GM23338 (cell line): ENCODE measurements around the gene CEBPG. TPM values are rescaled to one million over a fixed set of nuclear protein-coding genes. Genes with fewer than 3 reads are reported as not detected.

Source experiments
- ATAC-seq: fragments of 200-7000 bp; cut with Tn5 transposase; 3 replicates; pipeline ENCODE4 v1.9.1; 2020
- DNase-seq: peaks from one replicate; pipeline ENCODE4 v3.0.0-alpha.2; 2015; ENCODE audit warnings: low spot score
- H2AFZ ChIP-seq: fragments of 200-600 bp; sonication (generic); 2 replicates; pipeline ENCODE4 v1.8.0; 2016; ENCODE audit warnings: antibody characterized with exemption, mild to moderate bottlenecking, moderate library complexity
- H3F3A ChIP-seq: fragments of 200-600 bp; sonication (generic); replicated peaks from 2 replicates; pipeline ENCODE4 v1.8.0; 2017; ENCODE audit warnings: antibody characterized with exemption, mixed run types, low read depth
- H3K27ac ChIP-seq: fragments of 200-600 bp; sonication (generic); 2 replicates; pipeline ENCODE4 v1.6.1; 2016; ENCODE audit warnings: low read depth
- H3K27me3 ChIP-seq: fragments of 200-600 bp; sonication (generic); 2 replicates; pipeline ENCODE4 v1.8.0; 2016; ENCODE audit warnings: mild to moderate bottlenecking, mixed run types, moderate library complexity; ENCODE audit not compliant: insufficient read depth
- H3K36me3 ChIP-seq: fragments of 200-600 bp; sonication (generic); 2 replicates; pipeline ENCODE4 v1.8.0; 2016; ENCODE audit warnings: mild to moderate bottlenecking; ENCODE audit not compliant: insufficient read depth
- H3K4me1 ChIP-seq: fragments of 200-600 bp; sonication (generic); 2 replicates; pipeline ENCODE4 v1.8.0; 2016; ENCODE audit warnings: mild to moderate bottlenecking, moderate library complexity; ENCODE audit not compliant: insufficient read depth
- H3K4me2 ChIP-seq: fragments of 200-600 bp; sonication (generic); 2 replicates; pipeline ENCODE4 v1.7.1; 2017; ENCODE audit warnings: mixed run types
- H3K4me3 ChIP-seq: fragments of 200-600 bp; sonication (generic); 2 replicates; pipeline ENCODE4 v1.6.1; 2016; ENCODE audit warnings: mixed run types
- H3K79me2 ChIP-seq: fragments of 200-600 bp; sonication (generic); replicated peaks from 2 replicates; pipeline ENCODE4 v1.8.0; 2017; ENCODE audit warnings: mild to moderate bottlenecking; ENCODE audit not compliant: insufficient read depth
- H3K9me2 ChIP-seq: fragments of 200-600 bp; sonication (generic); 2 replicates; pipeline ENCODE4 v1.8.0; 2017; ENCODE audit not compliant: insufficient read depth
- H4K20me1 ChIP-seq: fragments of 200-600 bp; sonication (generic); replicated peaks from 2 replicates; pipeline ENCODE4 v1.8.0; 2017; ENCODE audit warnings: mild to moderate bottlenecking; ENCODE audit not compliant: insufficient read depth
- H3K27ac Mint-ChIP-seq: 2 replicates; pipeline ENCODE4 v1.8.0; 2020; ENCODE audit warnings: inconsistent platforms, mild to moderate bottlenecking, moderate library complexity, mixed read lengths
- H3K27me3 Mint-ChIP-seq: 3 replicates; pipeline ENCODE4 v1.8.0; 2022; ENCODE audit warnings: low read depth, mild to moderate bottlenecking, moderate library complexity, mixed read lengths, inconsistent platforms; ENCODE audit not compliant: insufficient read depth, poor library complexity
- H3K36me3 Mint-ChIP-seq: 3 replicates; pipeline ENCODE4 v1.8.0; 2021; ENCODE audit warnings: low read depth, mild to moderate bottlenecking, inconsistent platforms, moderate library complexity, mixed read lengths
- H3K4me1 Mint-ChIP-seq: 3 replicates; pipeline ENCODE4 v1.8.0; 2020; ENCODE audit warnings: mild to moderate bottlenecking, inconsistent platforms, mixed read lengths
- H3K4me3 Mint-ChIP-seq: 3 replicates; pipeline ENCODE4 v1.8.0; 2021; ENCODE audit warnings: moderate library complexity, mild to moderate bottlenecking, inconsistent platforms, mixed read lengths
- H3K9me3 Mint-ChIP-seq: 3 replicates; pipeline ENCODE4 v1.8.0; 2020; ENCODE audit warnings: moderate library complexity, mild to moderate bottlenecking, inconsistent platforms, mixed read lengths
- EZH2 ChIP-seq: fragments of 200-600 bp; sonication (generic); IDR thresholded peaks from one replicate; pipeline ENCODE4 v1.8.0; 2017; ENCODE audit warnings: antibody characterized with exemption, mild to moderate bottlenecking, low read depth; ENCODE audit not compliant: unreplicated experiment
- EZH2phosphoT487 ChIP-seq: fragments of 200-600 bp; sonication (generic); IDR thresholded peaks from one replicate; pipeline ENCODE4 v1.8.1; 2018; ENCODE audit warnings: antibody characterized with exemption; ENCODE audit not compliant: unreplicated experiment
- NANOG ChIP-seq: IDR thresholded peaks from 2 replicates; pipeline ENCODE4 v1.6.1; 2016; ENCODE audit warnings: antibody characterized with exemption, borderline replicate concordance
- POLR2AphosphoS5 ChIP-seq: IDR thresholded peaks from 2 replicates; pipeline ENCODE4 v1.6.1; 2016; ENCODE audit warnings: antibody characterized with exemption, low read depth
- STAT1 ChIP-seq: IDR thresholded peaks from one replicate; pipeline ENCODE4 v1.6.1; 2016; ENCODE audit warnings: antibody characterized with exemption; ENCODE audit not compliant: unreplicated experiment
- ZNF114 ChIP-seq: fragments of 250-450 bp; sonication (Bioruptor Pico); IDR thresholded peaks from 2 replicates; pipeline ENCODE4 v1.5.0; 2020; ENCODE audit warnings: mild to moderate bottlenecking, moderate library complexity
- ZNF331 ChIP-seq: fragments of 250-450 bp; sonication (Bioruptor Pico); IDR thresholded peaks from 2 replicates; pipeline ENCODE4 v1.5.0; 2020; ENCODE audit warnings: low read depth, mild to moderate bottlenecking, moderate library complexity
- polyA plus RNA-seq: library from polyadenylated mRNA; unstranded; fragments of >200 nt; fragmentation: Nextera tagmentation; extraction: Ambion mirVana; gene quantifications from 2 replicates; pipeline ENCODE4 v1.2.1, GENCODE V29; 2016
- total RNA-seq: library from RNA; depleted of rRNA; stranded (reverse); fragments of >200 nt; shearing (Covaris generic); gene quantifications from 2 replicates; pipeline ENCODE4 v1.2.3, GENCODE V29; 2014
- TF ChIP-seq, protein P1 (sequence below), 2 experiments: fragments of 200-600 bp in 1 of 2; sonication (generic) in 1 of 2; conservative IDR thresholded peaks; 2 replicates each; pipeline versions ENCODE4 v1.5.1 to v1.6.1; 2016 to 2017; ENCODE audit warnings: antibody characterized with exemption in 2 of 2, low read depth in 2 of 2, mild to moderate bottlenecking in 2 of 2, moderate library complexity in 1 of 2
- TF ChIP-seq, protein P2 (sequence below): IDR thresholded peaks from 2 replicates; pipeline ENCODE4 v1.6.1; 2016; ENCODE audit warnings: antibody characterized with exemption
- TF ChIP-seq, protein P3 (sequence below): fragments of 250-450 bp; sonication (Bioruptor Pico); IDR thresholded peaks from 2 replicates; pipeline ENCODE4 v1.5.0; 2020; ENCODE audit warnings: mild to moderate bottlenecking, moderate library complexity
- TF ChIP-seq, protein P4 (sequence below): IDR thresholded peaks from one replicate; pipeline ENCODE4 v1.6.1; 2018; ENCODE audit warnings: antibody characterized with exemption; ENCODE audit not compliant: unreplicated experiment

Gene CEBPG
- total and polyA plus RNA-seq, 2 experiments from 2014 or later = 25.9 to 50.2 TPM

DNA sequence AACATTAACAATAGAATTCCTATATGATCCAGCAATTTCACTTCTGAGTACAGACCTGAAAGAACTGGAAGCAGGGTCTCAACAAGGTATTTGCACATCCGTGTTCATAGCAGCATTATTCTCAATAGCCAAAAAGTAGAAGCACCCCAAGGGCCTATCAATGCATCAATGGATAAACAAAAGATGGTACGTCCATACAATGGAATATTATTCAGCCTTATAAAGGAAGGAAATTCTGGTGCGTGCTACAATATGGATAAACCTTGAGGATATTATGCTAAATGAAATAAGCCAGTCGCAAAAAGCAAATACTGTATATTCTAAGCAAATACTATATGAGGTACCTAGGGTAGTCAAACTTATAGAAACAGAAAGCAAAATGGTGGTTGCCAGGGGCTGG, 40.4 kb upstream of the CEBPG start (continued):
- no peak for TF ChIP-seq EZH2
- no peak for TF ChIP-seq ZNF114 (CRISPR knock-in tag)
- no peak for TF ChIP-seq STAT1
- TF ChIP-seq EZH2phosphoT487 = no peak

DNA sequence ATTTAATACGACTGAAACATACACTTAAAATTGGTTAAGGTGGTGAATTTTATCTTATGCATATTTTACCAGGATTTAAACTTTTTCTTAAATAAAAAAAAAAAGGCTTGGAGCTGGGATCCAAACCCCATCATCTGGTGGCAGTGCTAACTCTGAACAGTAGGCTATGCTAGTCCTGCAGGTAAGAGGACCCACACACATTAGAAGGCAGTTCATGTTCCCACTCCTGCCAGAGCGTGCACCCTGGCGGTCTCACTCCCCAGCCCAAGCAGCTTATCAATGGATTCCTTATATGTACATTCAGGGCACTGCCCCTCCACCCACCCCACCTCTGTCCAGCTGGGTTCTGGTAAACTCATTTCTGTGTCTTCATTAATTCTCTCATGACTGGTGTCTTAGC, 39.9 kb upstream of the CEBPG start:
- H3K36me3 Mint-ChIP-seq = no peaks in the 10 kb centered on the region
- Histone ChIP-seq H2AFZ (no peak overlapping the region), H3K4me2 (no peak overlapping the region), H3K4me3 (no peak overlapping the region), H3K27ac (no peak overlapping the region), H3K4me1 (no peaks in the 10 kb centered on the region), H4K20me1 (no peaks in the 10 kb centered on the region), H3K9me2 (no peaks in the 10 kb centered on the region), H3K36me3 (no peaks in the 10 kb centered on the region), H3F3A (no peaks in the 10 kb centered on the region), H3K79me2 (no peaks in the 10 kb centered on the region), H3K27me3 (no peaks in the 10 kb centered on the region)
- H3K4me1 Mint-ChIP-seq = peaks cover 5% of the 10 kb centered on the region; the same call in 2 of the 3 replicates
- ATAC-seq = no peak
- H3K4me3 Mint-ChIP-seq = no peak overlapping the region
- H3K27ac Mint-ChIP-seq = no peak overlapping the region
- no peak for DNase-seq
- H3K9me3 Mint-ChIP-seq = no peaks in the 10 kb centered on the region; the same call in 2 of the 3 replicates
- TF ChIP-seq STAT1 (no peak), ZNF114 (CRISPR knock-in tag) (no peak), POLR2AphosphoS5 (no peak), EZH2phosphoT487 (no peak), NANOG (no peak), EZH2 (no peak), ZNF331 (CRISPR knock-in tag) (no peak)
- TF ChIP-seq, protein P1, sequence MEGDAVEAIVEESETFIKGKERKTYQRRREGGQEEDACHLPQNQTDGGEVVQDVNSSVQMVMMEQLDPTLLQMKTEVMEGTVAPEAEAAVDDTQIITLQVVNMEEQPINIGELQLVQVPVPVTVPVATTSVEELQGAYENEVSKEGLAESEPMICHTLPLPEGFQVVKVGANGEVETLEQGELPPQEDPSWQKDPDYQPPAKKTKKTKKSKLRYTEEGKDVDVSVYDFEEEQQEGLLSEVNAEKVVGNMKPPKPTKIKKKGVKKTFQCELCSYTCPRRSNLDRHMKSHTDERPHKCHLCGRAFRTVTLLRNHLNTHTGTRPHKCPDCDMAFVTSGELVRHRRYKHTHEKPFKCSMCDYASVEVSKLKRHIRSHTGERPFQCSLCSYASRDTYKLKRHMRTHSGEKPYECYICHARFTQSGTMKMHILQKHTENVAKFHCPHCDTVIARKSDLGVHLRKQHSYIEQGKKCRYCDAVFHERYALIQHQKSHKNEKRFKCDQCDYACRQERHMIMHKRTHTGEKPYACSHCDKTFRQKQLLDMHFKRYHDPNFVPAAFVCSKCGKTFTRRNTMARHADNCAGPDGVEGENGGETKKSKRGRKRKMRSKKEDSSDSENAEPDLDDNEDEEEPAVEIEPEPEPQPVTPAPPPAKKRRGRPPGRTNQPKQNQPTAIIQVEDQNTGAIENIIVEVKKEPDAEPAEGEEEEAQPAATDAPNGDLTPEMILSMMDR (conservative IDR thresholded peaks at IDR 0.05; ENCODE audit: low read depth in 2 of 2) = no peak
- TF ChIP-seq, protein P2, sequence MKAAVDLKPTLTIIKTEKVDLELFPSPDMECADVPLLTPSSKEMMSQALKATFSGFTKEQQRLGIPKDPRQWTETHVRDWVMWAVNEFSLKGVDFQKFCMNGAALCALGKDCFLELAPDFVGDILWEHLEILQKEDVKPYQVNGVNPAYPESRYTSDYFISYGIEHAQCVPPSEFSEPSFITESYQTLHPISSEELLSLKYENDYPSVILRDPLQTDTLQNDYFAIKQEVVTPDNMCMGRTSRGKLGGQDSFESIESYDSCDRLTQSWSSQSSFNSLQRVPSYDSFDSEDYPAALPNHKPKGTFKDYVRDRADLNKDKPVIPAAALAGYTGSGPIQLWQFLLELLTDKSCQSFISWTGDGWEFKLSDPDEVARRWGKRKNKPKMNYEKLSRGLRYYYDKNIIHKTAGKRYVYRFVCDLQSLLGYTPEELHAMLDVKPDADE = no peak
- TF ChIP-seq, protein P3, sequence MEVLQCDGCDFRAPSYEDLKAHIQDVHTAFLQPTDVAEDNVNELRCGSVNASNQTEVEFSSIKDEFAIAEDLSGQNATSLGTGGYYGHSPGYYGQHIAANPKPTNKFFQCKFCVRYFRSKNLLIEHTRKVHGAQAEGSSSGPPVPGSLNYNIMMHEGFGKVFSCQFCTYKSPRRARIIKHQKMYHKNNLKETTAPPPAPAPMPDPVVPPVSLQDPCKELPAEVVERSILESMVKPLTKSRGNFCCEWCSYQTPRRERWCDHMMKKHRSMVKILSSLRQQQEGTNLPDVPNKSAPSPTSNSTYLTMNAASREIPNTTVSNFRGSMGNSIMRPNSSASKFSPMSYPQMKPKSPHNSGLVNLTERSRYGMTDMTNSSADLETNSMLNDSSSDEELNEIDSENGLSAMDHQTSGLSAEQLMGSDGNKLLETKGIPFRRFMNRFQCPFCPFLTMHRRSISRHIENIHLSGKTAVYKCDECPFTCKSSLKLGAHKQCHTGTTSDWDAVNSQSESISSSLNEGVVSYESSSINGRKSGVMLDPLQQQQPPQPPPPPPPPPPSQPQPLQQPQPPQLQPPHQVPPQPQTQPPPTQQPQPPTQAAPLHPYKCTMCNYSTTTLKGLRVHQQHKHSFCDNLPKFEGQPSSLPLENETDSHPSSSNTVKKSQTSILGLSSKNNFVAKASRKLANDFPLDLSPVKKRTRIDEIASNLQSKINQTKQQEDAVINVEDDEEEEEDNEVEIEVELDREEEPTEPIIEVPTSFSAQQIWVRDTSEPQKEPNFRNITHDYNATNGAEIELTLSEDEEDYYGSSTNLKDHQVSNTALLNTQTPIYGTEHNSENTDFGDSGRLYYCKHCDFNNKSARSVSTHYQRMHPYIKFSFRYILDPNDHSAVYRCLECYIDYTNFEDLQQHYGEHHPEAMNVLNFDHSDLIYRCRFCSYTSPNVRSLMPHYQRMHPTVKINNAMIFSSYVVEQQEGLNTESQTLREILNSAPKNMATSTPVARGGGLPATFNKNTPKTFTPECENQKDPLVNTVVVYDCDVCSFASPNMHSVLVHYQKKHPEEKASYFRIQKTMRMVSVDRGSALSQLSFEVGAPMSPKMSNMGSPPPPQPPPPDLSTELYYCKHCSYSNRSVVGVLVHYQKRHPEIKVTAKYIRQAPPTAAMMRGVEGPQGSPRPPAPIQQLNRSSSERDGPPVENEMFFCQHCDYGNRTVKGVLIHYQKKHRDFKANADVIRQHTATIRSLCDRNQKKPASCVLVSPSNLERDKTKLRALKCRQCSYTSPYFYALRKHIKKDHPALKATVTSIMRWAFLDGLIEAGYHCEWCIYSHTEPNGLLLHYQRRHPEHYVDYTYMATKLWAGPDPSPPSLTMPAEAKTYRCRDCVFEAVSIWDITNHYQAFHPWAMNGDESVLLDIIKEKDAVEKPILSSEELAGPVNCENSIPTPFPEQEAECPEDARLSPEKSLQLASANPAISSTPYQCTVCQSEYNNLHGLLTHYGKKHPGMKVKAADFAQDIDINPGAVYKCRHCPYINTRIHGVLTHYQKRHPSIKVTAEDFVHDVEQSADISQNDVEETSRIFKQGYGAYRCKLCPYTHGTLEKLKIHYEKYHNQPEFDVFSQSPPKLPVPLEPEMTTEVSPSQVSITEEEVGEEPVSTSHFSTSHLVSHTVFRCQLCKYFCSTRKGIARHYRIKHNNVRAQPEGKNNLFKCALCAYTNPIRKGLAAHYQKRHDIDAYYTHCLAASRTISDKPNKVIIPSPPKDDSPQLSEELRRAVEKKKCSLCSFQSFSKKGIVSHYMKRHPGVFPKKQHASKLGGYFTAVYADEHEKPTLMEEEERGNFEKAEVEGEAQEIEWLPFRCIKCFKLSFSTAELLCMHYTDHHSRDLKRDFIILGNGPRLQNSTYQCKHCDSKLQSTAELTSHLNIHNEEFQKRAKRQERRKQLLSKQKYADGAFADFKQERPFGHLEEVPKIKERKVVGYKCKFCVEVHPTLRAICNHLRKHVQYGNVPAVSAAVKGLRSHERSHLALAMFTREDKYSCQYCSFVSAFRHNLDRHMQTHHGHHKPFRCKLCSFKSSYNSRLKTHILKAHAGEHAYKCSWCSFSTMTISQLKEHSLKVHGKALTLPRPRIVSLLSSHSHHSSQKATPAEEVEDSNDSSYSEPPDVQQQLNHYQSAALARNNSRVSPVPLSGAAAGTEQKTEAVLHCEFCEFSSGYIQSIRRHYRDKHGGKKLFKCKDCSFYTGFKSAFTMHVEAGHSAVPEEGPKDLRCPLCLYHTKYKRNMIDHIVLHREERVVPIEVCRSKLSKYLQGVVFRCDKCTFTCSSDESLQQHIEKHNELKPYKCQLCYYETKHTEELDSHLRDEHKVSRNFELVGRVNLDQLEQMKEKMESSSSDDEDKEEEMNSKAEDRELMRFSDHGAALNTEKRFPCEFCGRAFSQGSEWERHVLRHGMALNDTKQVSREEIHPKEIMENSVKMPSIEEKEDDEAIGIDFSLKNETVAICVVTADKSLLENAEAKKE = no peak
- TF ChIP-seq, protein P4, sequence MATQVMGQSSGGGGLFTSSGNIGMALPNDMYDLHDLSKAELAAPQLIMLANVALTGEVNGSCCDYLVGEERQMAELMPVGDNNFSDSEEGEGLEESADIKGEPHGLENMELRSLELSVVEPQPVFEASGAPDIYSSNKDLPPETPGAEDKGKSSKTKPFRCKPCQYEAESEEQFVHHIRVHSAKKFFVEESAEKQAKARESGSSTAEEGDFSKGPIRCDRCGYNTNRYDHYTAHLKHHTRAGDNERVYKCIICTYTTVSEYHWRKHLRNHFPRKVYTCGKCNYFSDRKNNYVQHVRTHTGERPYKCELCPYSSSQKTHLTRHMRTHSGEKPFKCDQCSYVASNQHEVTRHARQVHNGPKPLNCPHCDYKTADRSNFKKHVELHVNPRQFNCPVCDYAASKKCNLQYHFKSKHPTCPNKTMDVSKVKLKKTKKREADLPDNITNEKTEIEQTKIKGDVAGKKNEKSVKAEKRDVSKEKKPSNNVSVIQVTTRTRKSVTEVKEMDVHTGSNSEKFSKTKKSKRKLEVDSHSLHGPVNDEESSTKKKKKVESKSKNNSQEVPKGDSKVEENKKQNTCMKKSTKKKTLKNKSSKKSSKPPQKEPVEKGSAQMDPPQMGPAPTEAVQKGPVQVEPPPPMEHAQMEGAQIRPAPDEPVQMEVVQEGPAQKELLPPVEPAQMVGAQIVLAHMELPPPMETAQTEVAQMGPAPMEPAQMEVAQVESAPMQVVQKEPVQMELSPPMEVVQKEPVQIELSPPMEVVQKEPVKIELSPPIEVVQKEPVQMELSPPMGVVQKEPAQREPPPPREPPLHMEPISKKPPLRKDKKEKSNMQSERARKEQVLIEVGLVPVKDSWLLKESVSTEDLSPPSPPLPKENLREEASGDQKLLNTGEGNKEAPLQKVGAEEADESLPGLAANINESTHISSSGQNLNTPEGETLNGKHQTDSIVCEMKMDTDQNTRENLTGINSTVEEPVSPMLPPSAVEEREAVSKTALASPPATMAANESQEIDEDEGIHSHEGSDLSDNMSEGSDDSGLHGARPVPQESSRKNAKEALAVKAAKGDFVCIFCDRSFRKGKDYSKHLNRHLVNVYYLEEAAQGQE = no peak
- H3K27me3 Mint-ChIP-seq = peaks cover 5% of the 10 kb centered on the region
